Measurements from ENCODE around the gene KRT86. TPM values are rescaled to one million over a fixed set of nuclear protein-coding genes. Genes with fewer than 3 reads are reported as not detected.

Gene KRT86
- total RNA-seq, 3 donors from 2014 or later (not counting 1 experiment from before 2014, with no cell fraction given): 2.0 to 3.6 (median 2.7) TPM

DNA sequence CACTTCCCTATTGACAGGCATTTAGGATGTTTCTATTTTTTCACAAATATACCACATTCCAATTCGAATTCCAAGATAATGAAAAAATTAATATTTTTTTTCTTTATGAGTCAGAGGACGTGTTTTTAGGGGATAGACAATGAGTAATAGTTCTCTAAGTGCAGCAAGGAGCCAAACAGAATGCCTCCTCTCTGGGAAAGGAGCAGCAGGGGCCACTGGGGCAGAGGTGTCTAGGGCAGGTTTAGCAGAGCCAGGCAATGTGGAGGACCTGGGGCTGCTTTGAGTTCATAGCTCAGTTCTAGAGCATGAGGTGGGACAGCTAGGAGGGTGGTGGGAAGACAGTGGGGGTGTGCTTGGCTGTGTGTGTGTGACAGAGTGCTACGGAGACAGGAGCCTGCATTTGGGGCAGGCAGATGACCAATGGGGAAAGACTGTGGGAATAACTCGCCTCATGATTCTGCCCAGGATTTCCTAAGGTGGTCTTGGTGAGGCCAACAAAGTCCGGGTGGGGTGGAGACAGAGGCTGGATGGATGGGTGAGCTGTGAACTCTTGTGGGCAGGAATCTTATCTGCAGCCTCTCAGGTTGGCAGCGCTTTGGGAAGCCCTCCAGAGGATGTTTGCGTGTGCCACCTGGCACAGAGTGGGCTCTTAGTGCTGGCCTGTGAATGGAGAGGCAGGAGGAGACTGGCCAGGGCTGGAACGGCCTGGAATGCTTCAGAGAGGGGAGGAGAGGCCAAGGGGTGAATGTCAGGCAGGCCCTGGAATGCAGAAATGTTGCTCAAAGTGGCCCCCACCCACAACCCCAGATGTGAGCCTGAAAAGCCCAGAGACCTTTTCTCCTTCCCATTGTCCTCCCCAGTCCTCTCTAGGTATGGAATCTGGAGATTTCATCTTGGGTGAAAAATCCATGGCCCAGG is 43.8 kb upstream of the KRT86 start:
- Histone ChIP-seq H3K4me1 (ENCODE audit: control insufficient read depth, insufficient read depth, low read length) (no peaks in the 10 kb centered on the region), H3K27me3 (ENCODE audit: control insufficient read depth, insufficient read depth, low read length) (peaks cover 20% of the 10 kb centered on the region), H3K4me3 (ENCODE audit: low read length) (no peak overlapping the region), H3K27ac (ENCODE audit: low read length) (no peak overlapping the region), H3K9me3 (ENCODE audit: control insufficient read depth, insufficient read depth, low read length) (no peaks in the 10 kb centered on the region), H3K36me3 (ENCODE audit: control insufficient read depth, insufficient read depth, low read length) (no peaks in the 10 kb centered on the region)
- whole genome bisulfite sequencing (ENCODE audit: insufficient coverage): 78% methylated on average over 7 of the region's 8 CpGs
- H3K27ac Mint-ChIP-seq: no peak overlapping the region
- H3K4me1 Mint-ChIP-seq: no peaks in the 10 kb centered on the region
- no peaks in the 10 kb centered on the region for H3K36me3 Mint-ChIP-seq
- peaks cover 54 to 73% of the 10 kb centered on the region in 2 donors for H3K27me3 Mint-ChIP-seq (ENCODE audit: low read depth in 2 of 2)
- ATAC-seq (no peak), DNase-seq (no peak)
- intact Hi-C loops (cut with micrococcal nuclease): no loop called here
- TF ChIP-seq, protein P1, sequence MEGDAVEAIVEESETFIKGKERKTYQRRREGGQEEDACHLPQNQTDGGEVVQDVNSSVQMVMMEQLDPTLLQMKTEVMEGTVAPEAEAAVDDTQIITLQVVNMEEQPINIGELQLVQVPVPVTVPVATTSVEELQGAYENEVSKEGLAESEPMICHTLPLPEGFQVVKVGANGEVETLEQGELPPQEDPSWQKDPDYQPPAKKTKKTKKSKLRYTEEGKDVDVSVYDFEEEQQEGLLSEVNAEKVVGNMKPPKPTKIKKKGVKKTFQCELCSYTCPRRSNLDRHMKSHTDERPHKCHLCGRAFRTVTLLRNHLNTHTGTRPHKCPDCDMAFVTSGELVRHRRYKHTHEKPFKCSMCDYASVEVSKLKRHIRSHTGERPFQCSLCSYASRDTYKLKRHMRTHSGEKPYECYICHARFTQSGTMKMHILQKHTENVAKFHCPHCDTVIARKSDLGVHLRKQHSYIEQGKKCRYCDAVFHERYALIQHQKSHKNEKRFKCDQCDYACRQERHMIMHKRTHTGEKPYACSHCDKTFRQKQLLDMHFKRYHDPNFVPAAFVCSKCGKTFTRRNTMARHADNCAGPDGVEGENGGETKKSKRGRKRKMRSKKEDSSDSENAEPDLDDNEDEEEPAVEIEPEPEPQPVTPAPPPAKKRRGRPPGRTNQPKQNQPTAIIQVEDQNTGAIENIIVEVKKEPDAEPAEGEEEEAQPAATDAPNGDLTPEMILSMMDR (IDR thresholded peaks at IDR 0.05): no peak
- H3K4me3 Mint-ChIP-seq: no peak overlapping the region
- no peaks in the 10 kb centered on the region for H3K9me3 Mint-ChIP-seq

DNA sequence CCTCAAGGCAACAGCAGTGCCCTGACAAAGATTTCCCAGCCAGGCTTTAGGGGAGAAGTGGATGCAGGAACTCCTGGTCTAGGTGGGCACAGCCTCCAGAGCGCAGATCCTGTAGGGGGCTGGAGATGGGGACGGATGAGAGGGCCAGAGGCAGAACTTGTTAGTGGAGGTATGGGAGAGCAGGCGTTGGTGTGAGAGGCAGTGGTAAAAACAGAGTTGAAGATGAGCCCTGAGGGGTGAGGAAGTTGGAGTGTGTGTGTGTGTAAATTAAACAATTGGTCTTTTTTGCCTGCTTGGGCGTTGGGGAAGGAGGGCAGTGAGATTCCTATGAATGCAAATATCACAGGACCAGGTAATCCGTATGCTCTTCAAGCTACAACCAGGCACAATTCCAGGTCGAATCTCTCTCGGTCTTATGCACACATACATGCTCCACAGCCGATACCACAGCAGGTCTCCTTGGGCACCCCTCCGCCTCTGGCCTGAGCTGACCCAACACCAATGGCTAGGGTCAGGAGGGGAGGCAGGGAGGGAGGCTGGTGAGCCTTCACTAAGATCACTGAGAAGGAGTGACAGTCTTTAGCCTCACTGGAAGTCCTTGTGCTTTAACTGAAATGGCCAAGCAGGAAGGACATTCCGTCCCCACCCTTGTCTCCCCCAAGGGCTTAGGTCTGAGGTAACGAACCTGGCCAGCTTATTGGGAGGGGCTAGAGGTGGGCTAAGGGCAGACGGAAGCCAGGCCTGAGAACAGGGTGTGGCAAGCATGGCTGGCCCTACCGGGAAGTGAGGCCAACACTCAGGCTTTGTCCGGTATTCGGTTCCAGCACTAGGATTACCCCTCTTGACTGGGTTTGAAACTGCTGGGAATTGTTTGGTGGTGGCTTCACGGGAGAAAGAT is 42.9 kb upstream of the KRT86 start:
- no peaks in the 10 kb centered on the region for H3K4me1 ChIP-seq (ENCODE audit: control insufficient read depth, insufficient read depth, low read length)
- ATAC-seq: no peak
- WGBS (ENCODE audit: insufficient coverage): 75% methylated on average over 16 of the region's 16 CpGs
- no peaks in the 10 kb centered on the region for H3K4me1 Mint-ChIP-seq
- H3K9me3 ChIP-seq (ENCODE audit: control insufficient read depth, insufficient read depth, low read length): no peaks in the 10 kb centered on the region
- no peaks in the 10 kb centered on the region for H3K36me3 ChIP-seq (ENCODE audit: control insufficient read depth, insufficient read depth, low read length)
- TF ChIP-seq, protein P1 (IDR thresholded peaks at IDR 0.05): no peak
- no peak overlapping the region for H3K27ac ChIP-seq (ENCODE audit: low read length)
- no peak overlapping the region for H3K4me3 Mint-ChIP-seq
- DNase-seq: no peak
- peaks cover 20% of the 10 kb centered on the region for H3K27me3 ChIP-seq (ENCODE audit: control insufficient read depth, insufficient read depth, low read length)
- no peak overlapping the region for H3K4me3 ChIP-seq (ENCODE audit: low read length)
- peaks cover 53 to 70% of the 10 kb centered on the region in 2 donors for H3K27me3 Mint-ChIP-seq (ENCODE audit: low read depth in 2 of 2)
- H3K9me3 Mint-ChIP-seq: no peaks in the 10 kb centered on the region
- H3K27ac Mint-ChIP-seq: no peak overlapping the region
- no peaks in the 10 kb centered on the region for H3K36me3 Mint-ChIP-seq
- intact Hi-C loops (cut with micrococcal nuclease): no loop called here

DNA sequence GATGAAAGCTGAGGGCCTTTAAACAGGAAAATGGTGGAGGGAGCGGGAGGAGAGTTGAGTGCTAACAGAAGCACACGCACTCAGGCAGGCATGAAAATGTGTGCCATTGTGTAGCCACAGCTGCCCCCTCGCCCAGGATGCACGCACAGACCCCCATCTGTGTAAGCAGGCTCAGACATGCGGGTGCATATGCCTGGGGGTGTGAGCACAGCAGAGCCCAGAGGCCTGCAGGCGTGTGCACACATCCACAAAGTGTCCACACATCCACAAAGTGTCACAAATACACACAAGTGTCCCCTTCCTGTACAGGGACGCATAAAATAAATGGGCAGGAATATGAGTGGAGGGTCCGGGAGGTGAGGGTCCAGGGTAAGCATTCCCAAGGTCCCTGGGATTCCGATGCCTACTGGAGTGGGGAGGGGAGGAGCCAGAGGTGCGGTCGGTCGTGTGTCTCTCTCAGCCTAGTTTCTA is 42.2 kb upstream of the KRT86 start:
- DNase-seq (no peak), ATAC-seq (no peak)
- H3K4me1 ChIP-seq (ENCODE audit: control insufficient read depth, insufficient read depth, low read length): no peaks in the 10 kb centered on the region
- no peaks in the 10 kb centered on the region for H3K9me3 ChIP-seq (ENCODE audit: control insufficient read depth, insufficient read depth, low read length)
- H3K36me3 ChIP-seq (ENCODE audit: control insufficient read depth, insufficient read depth, low read length): no peaks in the 10 kb centered on the region
- 67% methylated on average over 12 of the region's 12 CpGs for WGBS (ENCODE audit: insufficient coverage)
- Mint-ChIP-seq H3K4me3 (no peak overlapping the region), H3K36me3 (no peaks in the 10 kb centered on the region), H3K27me3 (ENCODE audit: low read depth in 2 of 2) (peaks cover 48 to 63% of the 10 kb centered on the region in 2 donors), H3K27ac (no peak overlapping the region), H3K4me1 (no peaks in the 10 kb centered on the region), H3K9me3 (no peaks in the 10 kb centered on the region)
- TF ChIP-seq, protein P1 (IDR thresholded peaks at IDR 0.05): no peak
- H3K4me3 ChIP-seq (ENCODE audit: low read length): no peak overlapping the region
- H3K27me3 ChIP-seq (ENCODE audit: control insufficient read depth, insufficient read depth, low read length): peaks cover 20% of the 10 kb centered on the region
- no peak overlapping the region for H3K27ac ChIP-seq (ENCODE audit: low read length)
- intact Hi-C loops (cut with micrococcal nuclease): no loop called here
